HCT116 (cell line): ENCODE data around the gene KDM6B. TPM values are rescaled to one million over a fixed set of nuclear protein-coding genes. Genes with fewer than 3 reads are reported as not detected.

Source experiments
- ATAC-seq: fragments of 200-7000 bp; cut with Tn5 transposase; 2 replicates; pipeline ENCODE4 v1.9.1; 2020; ENCODE audit warnings: mild to moderate bottlenecking, moderate library complexity
- BruUV-seq: library from RNA; stranded (reverse); fragments of 400-500 nt; replicated peaks from 2 replicates; lab custom pipeline; 2021; lab: Mats Ljungman, UMichigan
- CTCF ChIA-PET: fragments of 300-600 bp; sonication (Branson Sonifier 250); formaldehyde crosslinking; loops from one replicate; lab custom pipeline; 2021; ENCODE audit warnings: antibody characterized with exemption; lab: Charles Lee
- POLR2A ChIA-PET: fragments of 300-600, 350-600 bp; sonication (Branson Sonifier 250); formaldehyde crosslinking; loops from one replicate; lab custom pipeline; 2021; ENCODE audit warnings: antibody characterized with exemption; lab: Charles Lee
- RAD21 ChIA-PET, 2 experiments: fragments of 300-600 bp; sonication (Branson Sonifier 250); formaldehyde crosslinking; loops; one replicate each; lab custom pipeline; 2023; ENCODE audit warnings: low total read pairs in 2 of 2; ENCODE audit not compliant: uncharacterized antibody in 2 of 2, unreplicated experiment in 2 of 2, low non-redundant PET in 1 of 2; lab: Charles Lee
- DNase-seq: peaks from one replicate; pipeline ENCODE4 v3.0.0-alpha.2; 2010; ENCODE audit warnings: low read depth, low spot score
- H2AFZ ChIP-seq: fragments of 200-600 bp; shearing (Covaris generic), sonication (generic); 2 replicates; pipeline ENCODE4 v1.6.1; 2017; ENCODE audit warnings: low read depth, mixed run types, mixed read lengths, antibody characterized with exemption, low read length; ENCODE audit not compliant: poor library complexity, severe bottlenecking
- H3K27ac ChIP-seq: 2 replicates; pipeline ENCODE4 v1.5.1; 2012; ENCODE audit warnings: low read depth, low read length
- H3K27me3 ChIP-seq: fragments of 200-600 bp; sonication (generic); 2 replicates; pipeline ENCODE4 v1.6.1; 2016; ENCODE audit warnings: mixed run types, low read length, mixed read lengths; ENCODE audit not compliant: insufficient read depth
- H3K36me3 ChIP-seq, 2 experiments: fragments of 200-500 bp in 1 of 2; fragments of 200-600 bp in 1 of 2; sonication (Bioruptor generic) in 1 of 2; sonication (generic) in 1 of 2; 2 replicates each; pipeline versions ENCODE4 v1.5.1 to v1.6.1; 2014 to 2016; ENCODE audit warnings: low read length in 2 of 2, inconsistent platforms in 1 of 2, mixed read lengths in 1 of 2, mixed run types in 1 of 2; ENCODE audit not compliant: insufficient read depth in 2 of 2, control insufficient read depth in 1 of 2
- H3K4me1 ChIP-seq, 2 experiments: fragments of 200-600 bp in 1 of 2; sonication (generic) in 1 of 2; 2 replicates each; pipeline versions ENCODE4 v1.5.1 to v1.6.1; 2012 to 2017; ENCODE audit warnings: low read length in 2 of 2, inconsistent platforms in 1 of 2, mild to moderate bottlenecking in 1 of 2, mixed read lengths in 1 of 2, mixed run types in 1 of 2, moderate library complexity in 1 of 2; ENCODE audit not compliant: insufficient read depth in 2 of 2, control insufficient read depth in 1 of 2
- H3K4me2 ChIP-seq: fragments of 200-600 bp; sonication (generic); 2 replicates; pipeline ENCODE4 v1.6.1; 2017; ENCODE audit warnings: mixed run types, low read length, mixed read lengths
- H3K4me3 ChIP-seq, 2 experiments: fragments of 200-600 bp in 1 of 2; sonication (generic) in 1 of 2; replicated peaks in 1 of 2; 2 replicates each; pipeline ENCODE4 v1.5.1; 2011 to 2016; ENCODE audit warnings: low read length in 2 of 2, control low read depth in 1 of 2, low read depth in 1 of 2, mild to moderate bottlenecking in 1 of 2, mixed read lengths in 1 of 2, mixed run types in 1 of 2
- H3K79me2 ChIP-seq: fragments of 200-600 bp; sonication (generic); 2 replicates; pipeline ENCODE4 v1.6.1; 2017; ENCODE audit warnings: mild to moderate bottlenecking, mixed run types, low read length, moderate library complexity, mixed read lengths; ENCODE audit not compliant: insufficient read depth
- H3K9ac ChIP-seq: fragments of 200-600 bp; sonication (generic); 2 replicates; pipeline ENCODE4 v1.6.1; 2016; ENCODE audit warnings: low read length, mixed read lengths
- H3K9me2 ChIP-seq: fragments of 200-600 bp; sonication (generic), shearing (Covaris generic); 2 replicates; pipeline ENCODE4 v1.6.1; 2017; ENCODE audit warnings: mixed run types, mild to moderate bottlenecking, moderate library complexity; ENCODE audit not compliant: insufficient read depth
- H3K9me3 ChIP-seq, 2 experiments: fragments of 200-500 bp in 1 of 2; fragments of 200-600 bp in 1 of 2; sonication (Bioruptor generic) in 1 of 2; sonication (generic) in 1 of 2; 2 replicates each; pipeline ENCODE4 v1.6.1; 2014 to 2017; ENCODE audit warnings: low read length in 2 of 2, mixed read lengths in 2 of 2, inconsistent platforms in 1 of 2, low read depth in 1 of 2, mild to moderate bottlenecking in 1 of 2, mixed run types in 1 of 2, moderate library complexity in 1 of 2; ENCODE audit not compliant: control insufficient read depth in 1 of 2, insufficient read depth in 1 of 2
- H4K20me1 ChIP-seq: fragments of 200-600 bp; sonication (generic), shearing (Covaris generic); 2 replicates; pipeline ENCODE4 v1.6.1; 2017; ENCODE audit warnings: mixed run types, mild to moderate bottlenecking, moderate library complexity; ENCODE audit not compliant: insufficient read depth
- CTCF ChIP-seq, 3 experiments: fragments of 200-600 bp in 1 of 3; sonication (generic) in 1 of 3; IDR thresholded peaks in 2 of 3; conservative IDR thresholded peaks in 1 of 3; 2 replicates each; pipeline ENCODE4 v1.5.1; 2012 to 2017; ENCODE audit warnings: low read depth in 2 of 3, low read length in 2 of 3, antibody characterized with exemption in 1 of 3, borderline replicate concordance in 1 of 3, control low read depth in 1 of 3, mild to moderate bottlenecking in 1 of 3, mixed read lengths in 1 of 3, mixed run types in 1 of 3, moderate library complexity in 1 of 3; ENCODE audit not compliant: insufficient read depth in 1 of 3
- EZH2phosphoT487 ChIP-seq: fragments of 200-600 bp; IDR thresholded peaks from 2 replicates; pipeline ENCODE4 v1.6.1; 2018; ENCODE audit warnings: antibody characterized with exemption, borderline replicate concordance
- FOSL1 ChIP-seq: IDR thresholded peaks from 2 replicates; pipeline ENCODE4 v1.6.1; 2012; ENCODE audit warnings: low read depth
- POLR2AphosphoS5 ChIP-seq: IDR thresholded peaks from 2 replicates; pipeline ENCODE4 v1.6.1; 2011; ENCODE audit warnings: mild to moderate bottlenecking, low read depth, low read length, moderate library complexity
- REST ChIP-seq: IDR thresholded peaks from 2 replicates; pipeline ENCODE4 v1.6.1; 2012; ENCODE audit warnings: low read depth
- SRF ChIP-seq: IDR thresholded peaks from 2 replicates; pipeline ENCODE4 v1.6.1; 2012; ENCODE audit warnings: low read depth
- TCF7L2 ChIP-seq: IDR thresholded peaks from 2 replicates; pipeline ENCODE4 v1.7.0; 2011; ENCODE audit warnings: borderline replicate concordance, inconsistent platforms; ENCODE audit not compliant: insufficient read depth, insufficient read length; ENCODE audit errors: extremely low read depth
- intact Hi-C: fragments of 100-400 bp; cut with micrococcal nuclease; formaldehyde crosslinking; loops from 2 replicates; pipeline ENCODE4 v1.10.0; 2022
- total RNA-seq: library from RNA; stranded (reverse); gene quantifications from one replicate; pipeline ENCODE4 v1.2.1, GENCODE V29; 2021; ENCODE audit not compliant: unreplicated experiment

KDM6B gene
- total RNA-seq, 1 experiment from 2014 or later, result 42.1 TPM

DNA sequence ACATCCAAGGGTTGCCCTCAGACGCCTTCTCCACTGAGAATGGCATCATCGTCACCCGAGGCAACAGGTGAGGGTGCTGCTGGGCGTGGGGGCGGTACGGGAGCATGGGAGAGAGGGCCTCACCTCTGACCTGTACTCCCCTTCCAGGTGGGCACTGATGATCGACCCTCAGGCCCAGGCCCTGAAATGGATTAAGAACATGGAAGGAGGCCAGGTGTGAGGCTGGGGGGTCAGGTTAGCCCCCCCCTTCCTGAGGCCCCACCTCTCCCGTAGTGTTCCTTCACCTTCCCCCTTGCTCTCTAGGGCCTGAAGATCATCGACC, 16.4 kb upstream of the KDM6B start:
- Histone ChIP-seq H2AFZ (no peak overlapping the region), H3K36me3 (no peaks in the 10 kb centered on the region), H3K4me1 (no peaks in the 10 kb centered on the region), H3K9me3 (no peaks in the 10 kb centered on the region), H3K79me2 (no peaks in the 10 kb centered on the region), H3K4me3 (no peak overlapping the region), H3K27ac (no peak overlapping the region), H4K20me1 (no peaks in the 10 kb centered on the region), H3K9me2 (no peaks in the 10 kb centered on the region), H3K27me3 (no peaks in the 10 kb centered on the region), H3K9ac (no peak overlapping the region), H3K4me2 (no peak overlapping the region)
- TF ChIP-seq SRF, result no peak
- BruUV-seq, result no TSS peak
- POLR2A ChIA-PET, result no interaction called here
- CTCF ChIA-PET, result no interaction called here
- ATAC-seq, result no peak
- RAD21 ChIA-PET, result no interaction called here
- intact Hi-C loops, result no loop called here
- no peak for DNase-seq

DNA sequence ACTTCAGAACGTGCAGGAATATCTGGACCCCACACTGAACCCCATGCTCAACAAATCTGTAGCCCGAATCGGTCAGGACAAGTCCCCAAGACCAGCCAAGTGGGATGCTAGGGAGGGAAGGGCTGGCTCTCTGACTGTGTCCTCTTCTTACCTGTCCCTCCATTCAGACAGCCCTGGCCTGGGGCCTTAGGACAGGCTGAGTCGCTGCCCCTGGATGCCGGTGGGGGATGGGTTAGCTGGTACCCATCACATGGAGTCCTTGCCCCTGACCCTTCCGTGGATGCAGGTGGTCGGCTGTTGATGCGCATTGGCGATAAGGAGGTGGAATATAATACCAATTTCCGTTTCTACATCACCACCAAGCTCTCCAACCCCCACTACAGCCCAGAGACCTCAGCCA, 16.0 kb upstream of the KDM6B start:
- intact Hi-C loops, result no loop called here
- no peak for ATAC-seq
- H4K20me1 ChIP-seq, result no peaks in the 10 kb centered on the region
- H3K4me3 ChIP-seq, result no peak overlapping the region
- POLR2A ChIA-PET, result no interaction called here
- no peaks in the 10 kb centered on the region for H3K79me2 ChIP-seq
- H3K4me2 ChIP-seq, result no peak overlapping the region
- H3K9me2 ChIP-seq, result no peaks in the 10 kb centered on the region
- no peak overlapping the region for H2AFZ ChIP-seq
- no TSS peak for BruUV-seq
- no peak overlapping the region for H3K27ac ChIP-seq
- H3K9me3 ChIP-seq, result no peaks in the 10 kb centered on the region
- RAD21 ChIA-PET, result no interaction called here
- H3K4me1 ChIP-seq, result no peaks in the 10 kb centered on the region
- CTCF ChIA-PET, result interaction anchor here (1.0 kb wide), 1 partner anchor 17 kb away, joined by 3 read pairs; no protein-coding TSS in a partner anchor
- H3K27me3 ChIP-seq, result no peaks in the 10 kb centered on the region
- DNase-seq, result no peak
- no peak overlapping the region for H3K9ac ChIP-seq
- no peaks in the 10 kb centered on the region for H3K36me3 ChIP-seq
- TF ChIP-seq TCF7L2 (no peak), CTCF (IDR thresholded peaks at IDR 0.05 in 2 of 3, conservative IDR thresholded peaks at IDR 0.05 in 1 of 3; ENCODE audit: borderline replicate concordance in 1 of 3, insufficient read depth in 1 of 3, low read depth in 2 of 3, low read length in 2 of 3) (no peak), POLR2AphosphoS5 (no peak), EZH2phosphoT487 (no peak), REST (no peak), FOSL1 (no peak)
- TF ChIP-seq, all 23 proteins: peak for 0
